ENCODE data around the gene MTMR4. TPM values are rescaled to one million over a fixed set of nuclear protein-coding genes. Genes with fewer than 3 reads are reported as not detected.

The MTMR4 gene
- total RNA-seq, 1 donor from 2014 or later, result 112 TPM

- DNase-seq (no peak), ATAC-seq (ENCODE audit: low read depth) (no peak)
- Mint-ChIP-seq H3K27me3 (no peaks in the 10 kb centered on the region), H3K4me3 (no peak overlapping the region), H3K4me1 (no peaks in the 10 kb centered on the region), H3K9me3 (no peaks in the 10 kb centered on the region), H3K36me3 (ENCODE audit: low read depth) (peaks cover 31% of the 10 kb centered on the region), H3K27ac (no peak overlapping the region)
- ChIA-PET POLR2A (no interaction called here), CTCF (no interaction called here)
- no peak for TF ChIP-seq CTCF (IDR thresholded peaks at IDR 0.05)
- intact Hi-C loops (cut with micrococcal nuclease), result no loop called here
These were observed 37.6 kb downstream of the MTMR4 start for GRCh38 chr17:58476812-58477211.

- POLR2A ChIA-PET, result no interaction called here
- CTCF ChIA-PET, result no interaction called here
- no peak overlapping the region for H3K27ac Mint-ChIP-seq
- H3K4me3 Mint-ChIP-seq, result no peak overlapping the region
- no peak for TF ChIP-seq CTCF (IDR thresholded peaks at IDR 0.05)
- H3K27me3 Mint-ChIP-seq, result no peaks in the 10 kb centered on the region
- peaks cover 28% of the 10 kb centered on the region for H3K36me3 Mint-ChIP-seq (ENCODE audit: low read depth)
- intact Hi-C loops (cut with micrococcal nuclease), result no loop called here
- DNase-seq (no peak), ATAC-seq (ENCODE audit: low read depth) (no peak)
- no peaks in the 10 kb centered on the region for H3K9me3 Mint-ChIP-seq
- no peaks in the 10 kb centered on the region for H3K4me1 Mint-ChIP-seq
These were observed 38.5 kb downstream of the MTMR4 start for GRCh38 chr17:58475985-58476384.

- ChIA-PET POLR2A (no interaction called here), CTCF (no interaction called here)
- H3K9me3 Mint-ChIP-seq, result no peaks in the 10 kb centered on the region
- H3K4me3 Mint-ChIP-seq, result no peak overlapping the region
- H3K36me3 Mint-ChIP-seq (ENCODE audit: low read depth), result peaks cover 3% of the 10 kb centered on the region
- ATAC-seq (ENCODE audit: low read depth) (no peak), DNase-seq (no peak)
- H3K27me3 Mint-ChIP-seq, result no peaks in the 10 kb centered on the region
- intact Hi-C loops (cut with micrococcal nuclease), result no loop called here
- H3K4me1 Mint-ChIP-seq, result no peaks in the 10 kb centered on the region
- H3K27ac Mint-ChIP-seq, result no peak overlapping the region
- no peak for TF ChIP-seq CTCF (IDR thresholded peaks at IDR 0.05)
These were observed 44.1 kb downstream of the MTMR4 start for GRCh38 chr17:58470356-58470755.

- TF ChIP-seq CTCF (IDR thresholded peaks at IDR 0.05), result no peak
- H3K4me3 Mint-ChIP-seq, result no peak overlapping the region
- no peaks in the 10 kb centered on the region for H3K9me3 Mint-ChIP-seq
- no peaks in the 10 kb centered on the region for H3K27me3 Mint-ChIP-seq
- intact Hi-C loops (cut with micrococcal nuclease), result no loop called here
- ChIA-PET CTCF (no interaction called here), POLR2A (no interaction called here)
- no peak overlapping the region for H3K27ac Mint-ChIP-seq
- no peaks in the 10 kb centered on the region for H3K4me1 Mint-ChIP-seq
- no peak for ATAC-seq (ENCODE audit: low read depth)
- H3K36me3 Mint-ChIP-seq (ENCODE audit: low read depth), result peaks cover 9% of the 10 kb centered on the region
- DNase-seq, result no peak
These were observed 45.5 kb downstream of the MTMR4 start for GRCh38 chr17:58468944-58469343.

- POLR2A ChIA-PET, result no interaction called here
- H3K9me3 Mint-ChIP-seq, result no peaks in the 10 kb centered on the region
- no peaks in the 10 kb centered on the region for H3K27me3 Mint-ChIP-seq
- no peak for TF ChIP-seq CTCF (IDR thresholded peaks at IDR 0.05)
- DNase-seq, result no peak
- H3K4me1 Mint-ChIP-seq, result no peaks in the 10 kb centered on the region
- peaks cover 16% of the 10 kb centered on the region for H3K36me3 Mint-ChIP-seq (ENCODE audit: low read depth)
- H3K27ac Mint-ChIP-seq, result no peak overlapping the region
- CTCF ChIA-PET, result no interaction called here
- no peak overlapping the region for H3K4me3 Mint-ChIP-seq
- no peak for ATAC-seq (ENCODE audit: low read depth)
- intact Hi-C loops (cut with micrococcal nuclease), result no loop called here
These were observed 58.9 kb downstream of the MTMR4 start for GRCh38 chr17:58455491-58455890.

Data from activated B cell treated with CpG ODN at 0.5 μM for 24 hours (primary cell).